Activated CD4-positive, CD25-positive, alpha-beta regulatory T cell treated with anti-CD3 and anti-CD28 coated beads, Interleukin-2, amount 50 U/mL, for 16 hours (primary cell): ENCODE measurements around the gene LRRC36.
"Not testable (repeated sequence)": the region's sequence is repeated elsewhere in the genome, so short reads cannot be mapped to it uniquely, and the experiment has no call there.

Experiments
- DNase-seq: peaks from one replicate; pipeline ENCODE4 v3.0.0-alpha.2; 2020; ENCODE audit warnings: low read depth, low spot score

Gene LRRC36

GRCh38 chr16:67403976-67404555 lies 77.5 kb downstream of the LRRC36 start:
- no peak for DNase-seq

- no peak for DNase-seq
Observed at GRCh38 chr16:67404740-67405226, 78.2 kb downstream of the LRRC36 start.

- no peak for DNase-seq
Observed at GRCh38 chr16:67405336-67405735, 78.7 kb downstream of the LRRC36 start.

GRCh38 chr16:67406111-67406971 lies 79.7 kb downstream of the LRRC36 start:
- no peak for DNase-seq

GRCh38 chr16:67407176-67407787 lies 80.7 kb downstream of the LRRC36 start:
- no peak for DNase-seq

- no peak for DNase-seq
Observed at GRCh38 chr16:67407788-67408452, 81.3 kb downstream of the LRRC36 start.

- no peak for DNase-seq
Observed at GRCh38 chr16:67409631-67410030, 83.0 kb downstream of the LRRC36 start.

GRCh38 chr16:67411339-67411738 lies 84.7 kb downstream of the LRRC36 start:
- DNase-seq = no peak

- DNase-seq = no peak
Observed at GRCh38 chr16:67412294-67412693, 85.7 kb downstream of the LRRC36 start.

GRCh38 chr16:67413978-67414911 lies 87.6 kb downstream of the LRRC36 start:
- no peak for DNase-seq

- DNase-seq = not testable (repeated sequence)
Observed at GRCh38 chr16:67415421-67415820, 88.8 kb downstream of the LRRC36 start.

- DNase-seq = no peak
Observed at GRCh38 chr16:67415872-67416793, 89.5 kb downstream of the LRRC36 start, which contains the start of gene ZDHHC1. ZDHHC1 (minus strand) TSS chr16:67416477; CDS start chr16:67407775, 8,702 bp downstream.

- DNase-seq = no peak
Observed at GRCh38 chr16:67417333-67418061, 90.9 kb downstream of the LRRC36 start.

- DNase-seq = no peak
Observed at GRCh38 chr16:67419502-67419901, 92.9 kb downstream of the LRRC36 start.

GRCh38 chr16:67419931-67420330 lies 93.3 kb downstream of the LRRC36 start:
- no peak for DNase-seq

GRCh38 chr16:67421030-67421429 lies 94.4 kb downstream of the LRRC36 start:
- DNase-seq = no peak

GRCh38 chr16:67423015-67423414 lies 96.4 kb downstream of the LRRC36 start:
- no peak for DNase-seq

GRCh38 chr16:67423611-67424260 lies 97.1 kb downstream of the LRRC36 start:
- no peak for DNase-seq

- DNase-seq = no peak
Observed at GRCh38 chr16:67424261-67424615, 97.6 kb downstream of the LRRC36 start.
